ENCODE data around the gene CHTOP.

DNA sequence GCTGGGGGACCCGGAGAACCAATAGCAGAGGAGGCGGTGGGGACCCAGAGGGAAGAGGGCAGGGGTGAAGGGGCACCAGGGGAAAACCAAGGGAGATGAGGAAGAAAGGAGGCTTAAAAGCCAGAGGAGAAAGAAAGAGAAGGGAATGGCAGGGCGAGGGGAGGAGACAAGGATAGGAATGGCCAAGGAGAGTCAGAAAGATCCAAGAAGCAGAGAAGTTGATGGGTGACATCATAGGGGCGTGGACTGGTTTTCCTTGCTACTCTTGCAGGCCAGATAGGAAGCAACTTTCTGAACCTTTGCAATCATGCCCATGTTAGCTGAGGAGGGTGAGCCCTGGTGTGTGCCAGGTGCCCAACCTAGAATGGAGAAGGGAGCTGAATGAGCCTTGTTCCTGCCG lies 50.0 kb downstream of the CHTOP start:
- TF ChIP-seq CREB1 (IDR thresholded peaks at IDR 0.05; ENCODE audit: low read depth) = no peak
- no peak for TF ChIP-seq EP300 (IDR thresholded peaks at IDR 0.05; ENCODE audit: borderline replicate concordance)
- no peak for TF ChIP-seq TAF1 (IDR thresholded peaks at IDR 0.05; ENCODE audit: low read depth)

Measured in Ishikawa (cell line).